Stimulated activated CD4-positive, alpha-beta T cell treated with anti-CD3 and anti-CD28 coated beads, Interleukin-15, amount 100 ng/mL, for 24 hours (primary cell): Measurements from ENCODE around the gene PALLD.

Experiments used
- DNase-seq: peaks from one replicate; pipeline ENCODE4 v3.0.0-alpha.2; 2020

PALLD gene

DNA sequence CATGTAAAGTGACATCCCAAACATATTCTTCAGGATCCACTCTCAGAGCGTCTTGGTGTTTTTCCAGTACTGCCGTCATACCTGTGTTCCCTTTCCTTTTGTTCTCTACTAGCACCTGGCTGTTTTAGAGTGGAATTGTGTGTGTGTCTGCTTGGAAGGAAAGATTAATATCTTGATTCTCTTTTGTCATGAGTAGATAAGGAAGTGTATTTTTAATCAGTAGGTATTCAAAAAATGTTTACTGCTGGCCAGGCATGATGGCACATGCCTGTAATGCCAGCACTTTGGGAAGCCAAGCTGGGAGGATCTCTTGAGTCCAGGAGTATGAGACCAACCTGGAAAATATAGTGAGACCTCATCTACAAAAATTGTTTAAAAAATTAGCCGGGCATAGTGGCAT lies 314.4 kb downstream of the PALLD start:
- DNase-seq = no peak

DNA sequence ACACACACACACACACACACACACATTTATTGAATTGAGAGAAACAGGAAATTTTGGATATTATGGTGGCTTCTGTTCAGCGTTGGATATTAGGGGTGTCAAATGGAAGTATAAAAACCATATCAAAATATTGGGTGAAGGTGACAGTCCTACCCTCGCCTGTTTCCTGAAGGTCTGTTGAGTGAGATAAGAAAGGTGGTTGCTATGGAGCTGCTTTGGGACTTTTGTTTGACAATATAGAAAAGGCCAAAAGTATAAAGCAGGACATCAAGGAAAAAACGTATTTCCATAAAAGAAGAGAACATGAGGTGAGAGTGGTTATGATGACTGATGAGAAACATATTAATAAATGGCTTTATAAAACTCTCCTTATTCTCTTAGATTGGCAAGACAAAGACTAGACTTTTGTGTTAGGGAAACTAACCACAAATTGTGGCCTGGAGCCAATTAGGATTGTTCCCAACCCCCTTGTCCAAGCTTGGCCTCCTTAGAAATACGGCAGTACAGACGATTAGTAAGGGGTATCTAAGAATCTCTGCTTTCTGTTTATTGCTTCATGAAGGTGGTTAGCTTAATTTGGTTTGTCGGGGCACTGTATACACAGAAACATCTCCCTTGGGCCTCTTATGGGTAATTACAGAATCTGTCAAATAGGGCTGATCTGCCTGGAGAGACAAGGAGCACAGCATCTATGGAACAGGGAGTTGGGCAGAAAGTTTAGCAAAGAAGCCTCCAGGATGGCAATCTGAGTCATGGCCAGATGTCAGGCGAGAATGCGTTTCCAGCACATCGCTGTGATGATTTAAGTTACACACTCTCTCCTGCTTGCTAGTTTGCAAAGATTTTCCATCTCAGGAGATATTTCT lies 315.2 kb downstream of the PALLD start:
- DNase-seq = no peak

DNA sequence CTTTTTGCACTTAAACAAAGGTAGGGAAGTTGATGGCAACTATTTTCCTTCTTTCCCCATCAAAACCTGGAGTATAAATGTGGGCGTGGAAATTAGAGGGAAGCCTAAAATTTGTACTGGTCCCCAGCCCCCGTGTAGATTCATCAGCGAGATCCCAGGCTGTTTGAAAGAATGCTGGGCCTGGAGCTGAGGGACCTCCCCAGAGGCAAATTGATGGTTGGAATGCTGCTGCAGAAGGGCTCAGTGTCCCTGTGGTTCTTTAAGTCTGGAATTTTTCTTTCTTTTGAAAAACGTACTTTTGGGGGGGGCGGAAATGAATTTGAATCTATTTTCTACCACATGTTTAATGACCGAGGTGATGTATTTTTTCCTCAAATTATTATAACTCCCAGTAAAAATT lies 316.0 kb downstream of the PALLD start:
- no peak for DNase-seq

DNA sequence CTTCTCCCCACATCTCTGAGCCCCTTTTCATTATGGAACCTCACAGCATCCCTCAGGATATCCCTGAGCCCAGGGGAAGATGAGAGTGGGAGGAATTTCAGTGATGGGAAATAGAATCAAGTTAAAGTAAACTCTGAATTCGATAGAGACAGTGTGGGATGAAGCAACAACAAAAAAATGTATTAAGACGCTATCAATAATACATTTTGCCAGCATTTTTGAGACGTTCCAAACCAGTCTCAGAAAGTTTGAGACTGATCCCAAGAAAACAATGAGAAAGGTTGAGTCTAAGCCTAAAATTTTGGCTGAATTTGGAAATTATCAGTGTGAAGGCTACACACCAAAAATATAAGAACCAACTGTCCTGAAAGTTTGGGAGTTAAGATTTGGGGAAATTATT lies 317.0 kb downstream of the PALLD start:
- DNase-seq = no peak

DNA sequence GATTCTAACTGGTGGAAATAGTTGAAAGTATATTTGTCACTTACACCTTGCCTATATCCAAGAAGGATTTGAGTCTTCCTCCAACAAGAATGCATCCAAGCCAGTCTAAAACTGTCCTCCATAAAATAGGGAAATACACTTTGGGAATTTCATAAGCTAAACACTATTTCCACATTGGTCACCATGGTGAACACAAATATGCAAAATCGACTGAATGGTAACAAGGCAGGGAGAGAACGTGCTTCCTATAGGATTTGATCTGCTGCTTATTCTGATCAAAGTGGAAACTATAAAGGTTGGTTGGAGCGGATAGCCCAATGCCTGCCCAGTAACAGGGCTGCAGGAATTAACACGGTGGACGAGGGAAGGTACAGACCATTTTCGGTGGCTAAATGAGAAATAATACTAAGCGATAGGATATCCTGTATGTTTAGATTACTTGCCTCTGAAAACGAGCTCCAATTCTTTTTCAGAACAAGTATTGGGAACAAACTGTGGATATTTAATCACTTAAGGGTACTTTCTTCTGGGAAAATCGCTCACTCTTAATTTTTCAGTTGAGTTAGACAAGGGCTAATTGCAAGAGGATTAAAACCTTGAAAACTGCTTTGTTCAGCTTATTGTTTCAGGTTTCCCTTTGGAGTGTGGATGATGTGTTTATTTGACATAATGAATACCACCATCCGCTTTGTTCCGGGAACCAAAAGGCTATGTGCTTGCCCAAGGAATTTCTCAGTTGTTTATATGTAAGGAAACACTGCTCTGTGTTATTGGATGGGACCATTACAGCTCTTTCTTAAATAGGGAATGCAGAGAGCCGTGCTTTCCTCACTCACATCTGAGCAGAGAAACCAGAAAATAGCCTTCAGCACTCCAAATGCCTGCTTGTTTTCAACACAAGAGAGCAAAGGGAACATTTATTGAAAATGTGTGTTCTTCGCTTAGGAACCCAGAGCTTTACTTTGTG lies 318.8 kb downstream of the PALLD start:
- no peak for DNase-seq

DNA sequence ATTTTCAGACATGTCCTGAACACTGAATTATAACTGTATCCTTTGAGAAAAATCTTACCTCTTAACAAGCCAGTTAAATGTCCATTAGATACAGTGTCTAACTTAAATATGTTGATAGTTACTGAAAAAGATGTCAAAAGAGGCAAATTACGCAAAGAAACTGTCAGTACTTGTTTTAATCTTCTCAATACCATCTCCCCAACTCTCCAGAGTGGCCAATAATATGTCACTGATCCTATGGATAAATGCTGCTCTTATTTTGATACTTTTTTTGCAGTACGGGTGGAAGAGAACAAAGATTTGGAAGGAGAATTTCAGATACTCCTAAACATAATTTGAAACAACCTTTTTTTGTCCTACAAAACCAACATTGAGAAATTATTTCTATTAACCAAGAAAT lies 320.5 kb downstream of the PALLD start:
- no peak for DNase-seq

DNA sequence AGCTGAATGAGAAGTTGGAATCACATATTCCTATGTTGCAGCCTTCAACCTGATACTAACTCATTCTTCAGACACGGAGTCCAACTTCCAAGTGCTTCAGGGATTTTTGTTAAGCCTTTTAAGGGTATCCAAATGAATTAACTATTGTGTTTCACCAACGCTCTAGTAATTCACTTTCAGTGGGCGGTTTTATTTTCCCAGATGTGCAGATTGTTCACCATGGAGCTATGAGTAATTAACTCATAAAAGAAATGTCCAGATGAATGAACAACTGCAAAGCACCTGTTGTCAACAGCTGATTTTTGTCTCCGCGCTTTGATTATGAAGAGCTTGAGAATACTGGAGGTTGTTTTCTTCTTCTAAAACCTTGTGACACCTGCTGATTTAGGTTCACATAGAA lies 325.6 kb downstream of the PALLD start:
- no peak for DNase-seq

DNA sequence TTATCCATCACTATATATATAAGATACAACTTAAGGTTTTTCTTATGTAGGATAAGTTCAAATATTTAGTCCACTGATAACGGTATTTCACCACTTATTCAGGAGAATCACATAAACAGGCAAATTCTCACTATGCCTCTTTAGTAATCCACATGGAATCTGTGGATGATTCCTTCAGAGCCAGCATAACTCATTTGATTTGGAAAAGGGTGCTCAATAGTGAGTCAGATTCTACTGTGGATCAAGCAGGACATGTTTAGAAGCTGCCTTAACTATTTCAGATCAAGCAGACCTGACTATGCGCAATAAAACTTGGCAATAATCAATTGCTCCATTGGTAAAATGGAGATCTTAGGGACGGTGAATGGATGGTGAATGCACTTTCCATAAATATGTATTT lies 329.1 kb downstream of the PALLD start:
- no peak for DNase-seq

DNA sequence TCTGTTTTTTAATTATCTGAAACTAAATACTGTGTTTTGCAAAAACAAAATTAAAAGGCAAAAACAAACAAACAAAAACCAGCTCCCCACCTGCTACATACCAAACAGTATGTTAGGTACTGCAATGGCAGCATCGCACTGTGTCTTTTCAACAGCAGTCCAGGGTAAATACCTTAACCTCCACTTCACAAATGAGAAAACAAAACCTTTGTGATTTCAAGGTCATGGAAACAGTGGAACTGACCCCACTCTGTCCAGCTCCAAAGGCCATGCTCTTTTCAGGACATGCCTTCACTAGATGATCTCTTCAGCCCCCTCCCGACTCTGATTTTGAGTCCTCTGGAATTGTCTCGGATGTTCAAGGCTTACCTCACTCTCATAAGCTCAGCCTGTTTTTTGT lies 329.8 kb downstream of the PALLD start:
- no peak for DNase-seq

DNA sequence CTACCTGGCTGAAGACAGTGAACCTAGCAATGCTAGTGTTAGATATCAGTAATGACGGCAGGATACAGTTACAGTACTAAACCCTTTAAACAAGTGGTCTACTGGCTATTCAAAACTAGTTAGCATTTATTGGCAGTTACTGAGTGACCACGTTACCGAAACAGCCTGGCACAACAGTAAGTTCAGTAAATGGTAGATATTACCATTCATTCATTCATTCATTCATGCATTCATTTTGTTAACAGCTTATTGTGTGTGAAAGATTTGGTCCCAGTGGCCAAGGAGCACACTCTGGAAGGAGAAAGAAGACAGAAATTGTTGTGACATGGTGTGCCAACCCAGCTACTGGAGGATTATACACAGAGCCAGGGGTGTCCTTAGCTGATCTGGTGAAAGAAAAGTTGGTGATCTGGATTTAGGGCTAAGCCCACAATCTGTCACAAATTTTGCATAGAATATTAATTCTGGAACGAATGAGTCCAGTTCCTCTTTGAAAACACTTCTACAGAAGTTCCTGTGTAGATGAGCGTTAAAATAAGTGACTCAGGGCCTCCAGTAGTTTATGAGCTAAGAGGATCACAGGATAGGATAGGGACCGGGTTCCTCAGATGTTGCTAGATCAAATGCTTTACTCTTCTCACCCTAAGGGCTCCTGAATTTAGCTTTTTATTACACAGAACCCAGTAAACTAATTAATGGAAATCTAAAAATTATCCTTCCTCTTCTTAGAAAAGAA lies 334.1 kb downstream of the PALLD start:
- DNase-seq = no peak

DNA sequence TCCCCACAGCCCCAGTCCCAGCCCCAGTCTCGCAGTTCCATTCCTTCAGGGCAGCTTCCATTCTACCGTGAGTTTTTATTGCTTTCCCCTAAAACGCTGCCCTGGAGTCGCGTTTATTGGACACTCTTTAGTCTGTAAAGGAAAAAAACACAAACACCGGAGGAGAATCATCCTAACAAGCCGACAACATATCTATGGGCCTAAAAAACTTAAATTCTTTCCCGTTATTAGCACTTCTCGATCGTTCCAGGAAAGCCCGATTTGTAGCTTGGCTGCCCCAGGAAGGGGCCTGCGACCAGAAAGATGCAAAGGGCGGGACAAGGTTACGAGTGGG lies 334.7 kb downstream of the PALLD start:
- DNase-seq = no peak

DNA sequence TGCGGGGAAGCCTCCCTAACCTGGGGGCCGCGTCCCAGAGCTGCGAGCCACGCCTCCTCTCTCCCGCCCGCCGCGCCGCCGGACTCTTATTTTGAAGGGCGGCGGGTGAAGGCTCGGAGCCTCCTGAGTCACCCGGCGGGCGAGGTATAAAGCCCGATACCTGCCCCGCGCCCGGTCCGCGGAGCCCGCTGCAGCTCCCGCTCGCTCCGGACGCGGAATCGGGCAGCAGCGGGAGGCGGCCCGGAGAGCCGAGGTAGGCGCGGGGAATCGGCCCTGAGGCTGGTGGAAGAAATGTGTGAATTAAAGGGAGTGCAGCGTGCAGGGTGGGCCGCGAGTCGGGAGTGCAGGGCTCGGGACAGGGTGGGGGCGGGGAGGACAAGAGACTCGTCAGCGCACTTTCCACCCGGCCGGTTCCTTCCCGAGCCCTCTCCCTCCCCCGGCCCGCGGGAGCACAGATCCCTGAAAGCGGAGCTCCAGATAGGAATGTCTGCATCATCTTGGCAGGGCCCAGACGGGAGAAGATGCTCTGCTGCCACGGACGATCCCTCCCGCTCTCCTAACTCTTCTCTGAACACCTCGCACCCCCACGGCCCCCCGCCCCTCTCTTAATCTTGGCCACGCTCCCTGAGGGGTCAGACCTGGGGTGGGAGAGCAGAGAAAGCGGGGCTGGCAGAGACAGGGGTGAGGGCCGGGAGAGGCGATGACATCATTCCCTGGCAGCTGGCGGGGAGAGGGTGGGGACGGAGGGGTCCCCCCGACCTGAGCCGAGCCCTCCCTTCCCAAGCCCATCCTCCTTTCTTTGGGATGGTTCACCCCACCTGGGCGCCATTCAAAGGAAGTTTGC lies 335.3 kb downstream of the PALLD start:
- peak; percentile 77 for DNase-seq

DNA sequence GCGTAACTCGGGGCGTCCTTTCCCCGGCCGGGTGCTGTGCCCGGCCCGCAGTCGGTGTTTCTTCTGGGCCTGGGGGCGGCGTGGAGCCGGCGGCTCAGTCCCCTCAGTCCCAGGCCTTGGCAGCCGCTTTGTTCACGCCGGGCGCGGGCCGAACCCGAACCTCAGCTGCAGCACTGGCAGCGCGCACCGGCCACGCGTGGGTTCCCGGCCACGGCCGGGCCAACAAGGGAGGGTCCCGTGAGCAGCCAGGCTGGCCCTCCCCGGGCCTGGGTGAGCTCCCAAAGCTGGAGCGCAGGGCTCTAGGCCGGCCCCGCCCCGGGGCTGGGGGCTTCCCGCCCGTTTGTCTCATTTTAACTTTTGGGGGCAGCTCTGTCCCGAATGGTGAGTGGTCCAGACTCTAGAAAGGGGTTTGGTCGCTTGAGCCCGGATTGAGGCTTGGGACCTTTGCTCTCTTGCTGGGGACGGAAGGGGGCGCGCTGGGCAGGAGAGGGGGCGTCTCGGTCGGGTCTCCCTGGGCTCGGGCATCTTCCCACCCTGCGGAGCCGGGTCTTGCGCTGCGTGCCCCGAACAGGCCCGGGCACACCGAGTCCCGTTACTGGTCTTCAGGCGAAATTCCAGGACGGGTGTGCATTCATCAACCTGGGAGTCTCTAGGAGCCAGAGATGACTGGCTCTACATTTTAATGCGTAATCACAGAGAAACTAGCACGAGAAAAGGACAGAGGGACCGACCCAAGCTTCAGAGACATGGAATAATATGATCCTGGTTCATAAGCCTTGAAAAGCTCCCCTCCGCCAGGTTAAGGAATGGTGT lies 336.1 kb downstream of the PALLD start:
- no peak for DNase-seq

DNA sequence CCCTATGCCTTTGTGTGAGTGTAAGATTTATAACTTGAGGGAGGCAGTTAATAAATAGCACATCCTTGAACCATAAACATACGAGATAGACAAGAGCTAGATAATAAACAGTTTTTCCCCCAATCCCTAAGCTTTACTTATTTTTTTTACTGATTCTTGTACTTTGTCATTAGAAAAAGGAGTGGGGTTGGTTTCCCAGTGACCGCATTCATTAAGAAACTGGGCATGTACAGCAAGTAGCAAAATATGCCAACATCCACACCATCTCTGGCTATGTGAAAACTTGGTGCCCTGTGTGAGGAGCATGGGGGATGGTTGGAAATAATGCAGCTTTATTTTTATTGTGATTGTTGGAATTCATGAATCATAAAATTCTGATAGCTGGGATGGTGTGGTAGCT lies 337.0 kb downstream of the PALLD start:
- no peak for DNase-seq

DNA sequence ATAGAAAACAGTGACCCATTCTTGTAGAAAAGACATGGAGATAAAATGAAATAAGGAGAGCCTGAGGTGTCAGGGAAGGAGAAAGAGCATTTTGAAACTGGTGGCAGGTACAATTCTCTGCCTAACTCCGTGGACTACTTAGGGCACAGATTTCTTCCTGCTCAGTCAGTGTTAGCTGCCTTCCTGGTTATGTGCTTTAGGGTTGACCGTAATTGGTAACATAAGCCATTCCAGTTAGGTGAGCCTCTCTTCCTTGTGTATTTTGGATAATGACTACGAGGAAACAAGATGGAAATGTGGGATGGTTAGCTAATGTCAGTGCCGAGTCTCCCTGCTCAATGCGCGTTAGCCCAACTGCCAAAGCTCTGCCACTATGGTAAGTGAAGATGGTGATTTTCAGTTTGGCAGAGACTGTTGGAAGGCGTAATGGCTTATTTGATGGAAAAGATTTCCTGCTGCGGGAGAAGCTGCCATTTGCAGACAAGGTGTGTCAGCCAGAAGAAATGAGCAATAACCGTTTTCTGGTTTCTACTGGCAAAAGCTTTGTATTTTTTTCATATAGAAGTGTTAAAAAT lies 339.1 kb downstream of the PALLD start:
- DNase-seq = no peak

DNA sequence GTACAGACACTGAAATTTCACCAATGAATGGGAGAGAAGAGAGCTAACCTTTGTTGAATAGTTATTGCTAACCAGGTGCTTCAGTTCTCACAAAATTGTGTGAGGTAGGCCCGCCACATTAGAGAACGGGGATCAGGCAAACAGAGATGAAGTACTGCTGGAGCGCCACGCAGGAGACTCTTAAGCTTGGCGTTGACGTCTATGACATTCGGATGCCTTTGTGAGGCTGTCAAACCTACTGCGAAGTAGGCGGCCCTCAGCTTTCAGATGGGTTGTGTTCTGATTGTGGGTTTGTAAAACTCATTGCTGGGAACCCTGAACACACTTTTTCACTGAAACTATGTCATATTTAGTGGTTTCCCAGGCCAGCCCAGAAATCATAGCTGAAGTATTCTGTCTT lies 339.6 kb downstream of the PALLD start:
- peak; percentile 15 for DNase-seq

DNA sequence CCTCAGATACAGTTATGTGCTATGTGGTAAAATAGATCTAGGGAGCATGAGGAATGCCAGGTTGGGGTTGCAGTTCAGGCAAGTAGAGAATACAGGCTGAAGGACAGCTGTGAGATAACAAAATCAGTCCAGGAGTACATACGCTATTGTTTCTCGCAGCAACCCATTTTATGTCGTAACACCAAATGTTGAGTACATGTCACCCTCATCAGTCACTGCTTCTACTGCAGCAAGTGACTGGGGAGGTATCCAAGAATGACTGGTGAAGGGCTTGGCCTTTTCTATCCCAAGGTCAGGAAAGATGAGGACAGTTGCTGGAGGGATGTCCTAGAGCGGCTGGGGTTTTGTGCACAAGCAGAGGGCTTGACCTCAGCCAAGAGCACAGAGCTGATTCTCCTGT lies 341.1 kb downstream of the PALLD start:
- no peak for DNase-seq

DNA sequence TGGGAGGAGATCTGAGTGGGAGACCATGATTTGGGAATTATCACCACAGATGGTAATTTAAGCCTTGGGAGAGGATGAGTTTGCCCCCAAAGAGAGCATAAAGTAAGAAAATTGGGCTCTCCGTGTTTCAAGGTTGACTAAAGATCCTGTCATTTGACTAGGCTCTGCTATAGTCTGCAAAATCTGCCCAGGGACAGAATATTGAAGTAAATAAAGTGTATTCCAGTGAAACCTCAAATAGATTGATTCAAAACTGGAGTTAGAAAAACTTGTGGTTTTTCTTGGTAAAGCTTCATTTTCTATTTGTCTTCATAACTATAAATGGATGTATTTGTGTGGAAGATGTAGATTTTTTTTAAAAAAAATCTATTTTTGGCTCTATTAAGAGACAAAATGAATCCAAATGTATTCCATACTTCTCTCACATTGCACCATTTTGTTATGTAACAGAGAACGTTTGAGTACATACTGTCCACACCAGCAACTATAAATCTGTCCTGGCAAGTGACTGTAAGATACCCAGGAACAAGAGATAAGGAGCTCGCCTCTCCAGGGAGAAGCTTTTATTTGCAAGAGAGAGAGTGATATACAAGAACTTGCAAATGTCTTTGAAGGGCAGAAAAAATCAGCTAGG lies 343.0 kb downstream of the PALLD start:
- DNase-seq = no peak

DNA sequence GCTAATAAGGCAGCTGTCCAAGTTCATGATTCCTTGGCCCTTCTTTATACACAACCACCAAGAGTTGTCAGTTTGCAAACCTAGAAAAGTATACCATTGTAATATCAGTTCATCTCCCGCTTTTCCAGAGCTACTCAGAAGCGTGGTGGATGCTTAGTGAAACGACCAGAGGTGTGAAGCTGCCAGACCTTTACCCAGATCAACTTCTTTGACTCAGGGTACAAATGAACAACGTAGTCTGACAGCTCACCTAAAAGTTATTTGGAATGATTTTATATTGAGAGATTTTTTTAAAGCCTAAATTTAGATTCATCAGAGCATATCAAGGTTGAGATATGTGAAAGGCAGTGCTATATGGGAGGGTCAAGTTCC lies 343.5 kb downstream of the PALLD start:
- DNase-seq = no peak

DNA sequence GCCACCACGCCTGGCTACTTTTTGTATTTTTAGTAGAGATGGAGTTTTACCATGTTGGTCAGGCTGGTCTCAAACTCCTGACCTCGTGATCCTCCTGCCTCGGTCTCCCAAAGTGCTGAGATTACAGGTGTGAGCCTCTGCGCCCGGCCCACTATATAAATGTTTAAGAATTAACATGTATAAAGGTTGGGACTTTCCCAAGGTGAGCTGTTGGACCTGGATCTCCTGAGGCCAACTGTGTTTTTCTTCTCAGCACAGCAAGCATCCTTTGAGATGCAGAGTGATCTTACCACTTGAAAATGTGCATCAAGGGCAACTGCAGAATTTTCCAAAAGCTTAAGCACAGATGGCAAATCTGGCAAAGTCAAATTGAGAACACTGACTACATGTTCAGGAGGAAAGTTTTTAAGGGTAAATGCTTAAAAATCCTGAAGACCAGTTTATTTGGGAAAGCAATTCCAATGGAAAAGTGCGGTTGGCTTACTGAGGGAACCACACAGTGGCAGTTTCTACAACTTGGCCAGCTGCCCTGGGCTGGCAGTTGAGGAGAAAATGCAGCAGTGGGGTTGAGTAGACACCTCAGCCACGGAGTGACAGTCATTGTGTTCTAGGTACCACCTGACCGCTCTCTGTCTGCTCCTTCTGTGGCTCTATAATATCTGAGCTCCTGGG lies 344.3 kb downstream of the PALLD start:
- DNase-seq = no peak
